Prostate gland (tissue), 2 donors: ENCODE results near the gene SLC24A4.

Experiments used
- POLR2A ChIP-seq: fragments of 450-650 bp; IDR thresholded peaks from one replicate; pipeline ENCODE4 v1.6.1; 2016; ENCODE audit warnings: antibody characterized with exemption, mild to moderate bottlenecking
- POLR2AphosphoS5 ChIP-seq: sonication (generic); formaldehyde crosslinking; IDR thresholded peaks from one replicate; pipeline ENCODE4 v1.6.1; 2017; ENCODE audit warnings: antibody characterized with exemption
- TF ChIP-seq, protein P1 (sequence below), 4 experiments: fragments of 200-600 bp in 2 of 4; fragments of 450-650 bp in 2 of 4; sonication (generic) in 2 of 4; IDR thresholded peaks; 1 replicate in 3 of 4; 2 replicates in 1 of 4; pipeline ENCODE4 v1.5.1; 2016 to 2019; ENCODE audit warnings: antibody characterized with exemption in 4 of 4, mild to moderate bottlenecking in 2 of 4, moderate library complexity in 2 of 4

DNA sequence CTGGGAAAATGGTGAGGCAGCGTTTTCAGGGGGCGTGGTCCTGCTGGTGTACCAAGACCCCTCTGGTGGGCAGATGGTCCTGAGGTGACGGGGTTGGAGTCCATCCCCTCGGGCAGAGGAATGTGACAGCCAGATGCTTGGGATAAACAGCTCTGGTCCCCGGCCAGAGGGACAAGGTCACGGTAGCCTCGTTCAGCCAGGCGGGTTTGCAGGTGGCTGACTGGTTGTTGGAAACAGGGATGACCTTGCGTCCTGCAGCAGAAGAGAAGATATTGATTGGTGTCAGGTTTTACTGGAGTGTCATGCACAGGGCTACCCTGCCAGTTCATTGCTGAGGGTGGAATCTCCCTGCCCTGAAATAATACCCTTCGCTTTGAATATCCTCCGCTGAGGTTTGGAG, 43.3 kb downstream of the SLC24A4 start:
- TF ChIP-seq, protein P1, sequence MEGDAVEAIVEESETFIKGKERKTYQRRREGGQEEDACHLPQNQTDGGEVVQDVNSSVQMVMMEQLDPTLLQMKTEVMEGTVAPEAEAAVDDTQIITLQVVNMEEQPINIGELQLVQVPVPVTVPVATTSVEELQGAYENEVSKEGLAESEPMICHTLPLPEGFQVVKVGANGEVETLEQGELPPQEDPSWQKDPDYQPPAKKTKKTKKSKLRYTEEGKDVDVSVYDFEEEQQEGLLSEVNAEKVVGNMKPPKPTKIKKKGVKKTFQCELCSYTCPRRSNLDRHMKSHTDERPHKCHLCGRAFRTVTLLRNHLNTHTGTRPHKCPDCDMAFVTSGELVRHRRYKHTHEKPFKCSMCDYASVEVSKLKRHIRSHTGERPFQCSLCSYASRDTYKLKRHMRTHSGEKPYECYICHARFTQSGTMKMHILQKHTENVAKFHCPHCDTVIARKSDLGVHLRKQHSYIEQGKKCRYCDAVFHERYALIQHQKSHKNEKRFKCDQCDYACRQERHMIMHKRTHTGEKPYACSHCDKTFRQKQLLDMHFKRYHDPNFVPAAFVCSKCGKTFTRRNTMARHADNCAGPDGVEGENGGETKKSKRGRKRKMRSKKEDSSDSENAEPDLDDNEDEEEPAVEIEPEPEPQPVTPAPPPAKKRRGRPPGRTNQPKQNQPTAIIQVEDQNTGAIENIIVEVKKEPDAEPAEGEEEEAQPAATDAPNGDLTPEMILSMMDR (IDR thresholded peaks at IDR 0.05) = no peak
- TF ChIP-seq POLR2A (no peak), POLR2AphosphoS5 (no peak)
